GM12878 (cell line): Measurements from ENCODE around the gene ZYG11A. TPM values are rescaled to one million over a fixed set of nuclear protein-coding genes. Genes with fewer than 3 reads are reported as not detected.

Experiments used
- ATAC-seq: fragments of 200-7000 bp; cut with Tn5 transposase; 3 replicates; pipeline ENCODE4 v1.9.1; 2020; ENCODE audit warnings: mild to moderate bottlenecking, moderate library complexity
- BruUV-seq: library from RNA; stranded (reverse); fragments of 400-500 nt; replicated peaks from 2 replicates; lab custom pipeline; 2021; lab: Mats Ljungman, UMichigan
- CTCF ChIA-PET: fragments of 300-600 bp; sonication (Branson Sonifier 250); formaldehyde crosslinking; extraction: SDS; loops from one replicate; lab custom pipeline; 2021; ENCODE audit warnings: inconsistent platforms; lab: Yijun Ruan, JAX
- POLR2A ChIA-PET: fragments of 350-600 bp; formaldehyde crosslinking; extraction: SDS; loops from one replicate; lab custom pipeline; 2021; ENCODE audit warnings: inconsistent platforms; lab: Charles Lee
- RAD21 ChIA-PET: fragments of 300-600 bp; sonication (Branson Sonifier 250); formaldehyde crosslinking; loops from one replicate; lab custom pipeline; 2023; ENCODE audit warnings: antibody characterized with exemption; ENCODE audit not compliant: unreplicated experiment; lab: Charles Lee
- SMC1A ChIA-PET: fragments of 300-600 bp; sonication (Branson Sonifier 250); formaldehyde crosslinking; loops from one replicate; lab custom pipeline; 2023; ENCODE audit not compliant: unreplicated experiment, uncharacterized antibody; lab: Charles Lee
- DNase-seq: peaks from one replicate; pipeline ENCODE4 v3.0.0-alpha.2; 2011; ENCODE audit warnings: low read depth, low spot score
- FAIRE-seq: peaks from 3 replicates; lab custom pipeline; 2011; peaks lifted over from hg19 to GRCh38; lab: Jason Lieb, UNC
- H2AFZ ChIP-seq: 2 replicates; pipeline ENCODE4 v1.6.0; 2011; ENCODE audit warnings: low read depth, low read length, control low read depth; ENCODE audit not compliant: control insufficient read depth
- H3K27ac ChIP-seq: 2 replicates; pipeline ENCODE4 v1.5.1; 2011; ENCODE audit warnings: control low read depth; ENCODE audit not compliant: control insufficient read depth, insufficient read depth
- H3K27me3 ChIP-seq, 2 experiments: replicated peaks in 1 of 2; 2 replicates each; pipeline versions ENCODE4 v1.6.0 to v1.6.1; 2011; ENCODE audit warnings: low read length in 1 of 2; ENCODE audit not compliant: control insufficient read depth in 2 of 2, insufficient read depth in 2 of 2
- H3K36me3 ChIP-seq, 2 experiments: 2 replicates each; pipeline ENCODE4 v1.5.1; 2011; ENCODE audit warnings: low read length in 1 of 2; ENCODE audit not compliant: control insufficient read depth in 2 of 2, insufficient read depth in 2 of 2
- H3K4me1 ChIP-seq: 2 replicates; pipeline ENCODE4 v1.6.1; 2011; ENCODE audit warnings: mild to moderate bottlenecking, low read length, moderate library complexity, mixed read lengths; ENCODE audit not compliant: control insufficient read depth, insufficient read depth
- H3K4me2 ChIP-seq: 2 replicates; pipeline ENCODE4 v1.6.0; 2011; ENCODE audit warnings: control low read depth; ENCODE audit not compliant: control insufficient read depth, insufficient read depth
- H3K4me3 ChIP-seq: fragments of 200-600 bp; sonication (generic); 2 replicates; pipeline ENCODE4 v1.5.1; 2016
- H3K79me2 ChIP-seq: 2 replicates; pipeline ENCODE4 v1.6.0; 2011; ENCODE audit warnings: low read length; ENCODE audit not compliant: control insufficient read depth, insufficient read depth
- H3K9ac ChIP-seq: 2 replicates; pipeline ENCODE4 v1.8.0; 2011; ENCODE audit warnings: low read length, control low read depth, mixed read lengths; ENCODE audit not compliant: control insufficient read depth, insufficient read depth
- H3K9me3 ChIP-seq: replicated peaks from 3 replicates; pipeline ENCODE4 v1.5.1; 2011; ENCODE audit warnings: mild to moderate bottlenecking, low read length; ENCODE audit not compliant: control insufficient read depth, insufficient read depth
- H4K20me1 ChIP-seq: 2 replicates; pipeline ENCODE4 v1.6.0; 2011; ENCODE audit not compliant: control insufficient read depth, insufficient read depth
- BACH1 ChIP-seq: fragments of 450-650 bp; IDR thresholded peaks from 2 replicates; pipeline ENCODE4 v1.6.1; 2017; ENCODE audit warnings: mild to moderate bottlenecking, borderline replicate concordance
- BHLHE40 ChIP-seq, 2 experiments: fragments of 450-650 bp in 1 of 2; IDR thresholded peaks; 2 replicates each; pipeline ENCODE4 v1.6.1; 2011 to 2017; ENCODE audit warnings: low read depth in 2 of 2, borderline replicate concordance in 1 of 2, improper control_type of control experiment in 1 of 2, low read length in 1 of 2, mild to moderate bottlenecking in 1 of 2
- BRCA1 ChIP-seq: IDR thresholded peaks from 2 replicates; pipeline ENCODE4 v1.6.1; 2011; ENCODE audit warnings: low read depth, low read length, improper control_type of control experiment
- MYB ChIP-seq: fragments of 150-350 bp; IDR thresholded peaks from 2 replicates; pipeline ENCODE4 v1.6.1; 2014; ENCODE audit warnings: mild to moderate bottlenecking, low read depth, low read length, borderline replicate concordance
- POLR2AphosphoS2 ChIP-seq: IDR thresholded peaks from 2 replicates; pipeline ENCODE4 v1.6.1; 2011; ENCODE audit warnings: low read depth, mild to moderate bottlenecking, low read length, improper control_type of control experiment, moderate library complexity
- SIX5 ChIP-seq: IDR thresholded peaks from 2 replicates; pipeline ENCODE4 v1.6.1; 2011; ENCODE audit warnings: mild to moderate bottlenecking, low read depth, low read length, moderate library complexity; ENCODE audit not compliant: severe bottlenecking
- SPI1 ChIP-seq: IDR thresholded peaks from 2 replicates; pipeline ENCODE4 v1.6.1; 2011; ENCODE audit warnings: low read depth, mild to moderate bottlenecking, low read length, moderate library complexity, borderline replicate concordance; ENCODE audit not compliant: insufficient read depth
- STAT3 ChIP-seq: IDR thresholded peaks from 2 replicates; pipeline ENCODE4 v1.6.1; 2011; ENCODE audit warnings: low read depth, low read length, improper control_type of control experiment
- WGBS: methylation state at CpG from one replicate; pipeline ENCODE4 v1.1.6; 2016; ENCODE audit warnings: low lambda C conversion rate; ENCODE audit not compliant: insufficient replicate concordance, insufficient coverage; ENCODE audit errors: missing lambda C conversion rate; 5-methylcytosine and 5-hydroxymethylcytosine counted together
- in situ Hi-C: fragments of 300-500 bp; cut with MboI; formaldehyde crosslinking; loops from 9 replicates; pipeline ENCODE4 v1.14.3; 2018; ENCODE audit warnings: mixed read lengths
- intact Hi-C: fragments of 100-400 bp; cut with micrococcal nuclease; formaldehyde crosslinking; loops from one replicate; pipeline ENCODE4 v1.14.2; 2022; ENCODE audit not compliant: unreplicated experiment
- polyA plus RNA-seq, 11 experiments: library from polyadenylated mRNA; depleted of rRNA in 4 of 11; unstranded in 6 of 11; stranded (reverse) in 5 of 11; fragments of >200 nt; fragmentation: Nextera tagmentation in 4 of 11; fragmentation: Illumina TruSeq in 1 of 11; extraction: Ambion mirVana in 4 of 11; extraction: Trizol in 1 of 11; gene quantifications; 1 replicate in 1 of 11; 2 replicates in 10 of 11; pipeline versions ENCODE4 v1.2.1 to v1.2.3, GENCODE V29; 2011 to 2016; ENCODE audit warnings: inconsistent platforms in 2 of 11, missing spikeins in 2 of 11, low read depth in 1 of 11
- total RNA-seq, 4 experiments: library from RNA; depleted of rRNA in 3 of 4; stranded (reverse); fragments of >200 nt in 3 of 4; fragmentation: Illumina TruSeq in 1 of 4; extraction: Trizol in 1 of 4; gene quantifications; 2 replicates each; pipeline versions ENCODE4 v1.2.1 to v1.2.3, GENCODE V29; 2013 to 2021
- TF ChIP-seq, protein P1 (sequence below), 3 experiments: IDR thresholded peaks in 2 of 3; conservative IDR thresholded peaks in 1 of 3; 2 replicates each; pipeline ENCODE4 v1.5.1; 2011; ENCODE audit warnings: low read depth in 3 of 3, low read length in 3 of 3, mild to moderate bottlenecking in 3 of 3, control low read depth in 2 of 3, moderate library complexity in 2 of 3, inconsistent platforms in 1 of 3, mixed read lengths in 1 of 3; ENCODE audit not compliant: control insufficient read depth in 2 of 3, insufficient read depth in 1 of 3; ENCODE audit errors: extremely low read depth in 1 of 3
- TF ChIP-seq, protein P2 (sequence below): IDR thresholded peaks from 2 replicates; pipeline ENCODE4 v1.6.1; 2012; ENCODE audit warnings: low read depth, low read length, improper control_type of control experiment
- TF ChIP-seq, protein P3 (sequence below): IDR thresholded peaks from 2 replicates; pipeline ENCODE4 v1.6.1; 2011; ENCODE audit warnings: borderline replicate concordance, low read depth, mild to moderate bottlenecking, moderate library complexity, low read length; ENCODE audit not compliant: insufficient read depth, poor library complexity, severe bottlenecking
- TF ChIP-seq, protein P4 (sequence below): IDR thresholded peaks from 2 replicates; pipeline ENCODE4 v1.6.1; 2012; ENCODE audit warnings: low read depth, low read length, improper control_type of control experiment

Gene ZYG11A
- total and polyA plus RNA-seq, 10 of the 15 experiments (the other 5 are each of a cell fraction or from before 2014, with no cell fraction given): 0.22 to 6.4 (median 0.68) TPM

DNA sequence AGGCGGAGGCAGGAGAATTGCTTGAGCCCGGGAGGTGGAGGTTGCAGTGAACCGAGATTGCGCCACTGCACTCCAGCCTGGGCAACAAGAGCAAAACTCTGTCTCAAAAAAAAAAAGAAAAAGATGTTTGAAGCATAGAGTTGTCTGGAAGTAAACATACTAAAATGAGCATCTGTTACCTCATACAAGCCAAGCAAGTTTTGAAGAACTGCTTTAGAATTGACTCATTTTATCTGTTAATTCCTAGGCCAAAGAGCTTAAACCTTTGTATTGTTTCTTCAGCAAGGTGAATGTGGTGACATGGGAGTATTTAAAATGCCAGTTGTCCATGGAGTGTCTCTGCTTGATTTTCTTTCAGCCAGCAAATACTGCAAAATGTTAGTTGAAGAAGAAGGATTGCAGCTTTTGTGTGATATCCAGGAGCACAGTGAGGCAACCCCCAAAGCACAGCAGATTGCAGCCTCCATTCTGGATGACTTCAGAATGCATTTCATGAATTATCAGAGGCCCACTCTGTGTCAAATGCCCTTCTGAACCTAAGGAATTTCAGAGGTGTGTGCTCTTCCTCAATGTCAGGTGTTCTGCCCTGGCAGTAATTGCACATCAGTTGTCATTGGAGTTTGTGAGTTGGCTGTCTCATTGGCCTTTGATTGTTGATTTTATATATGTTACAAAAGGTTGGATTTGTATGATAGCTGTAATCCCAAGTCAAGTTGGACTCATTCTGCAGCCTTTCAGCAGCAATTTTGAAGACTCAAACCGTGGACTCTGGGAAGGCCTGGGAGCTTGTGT is 50.1 kb downstream of the ZYG11A start (continued):
- TF ChIP-seq, protein P1, sequence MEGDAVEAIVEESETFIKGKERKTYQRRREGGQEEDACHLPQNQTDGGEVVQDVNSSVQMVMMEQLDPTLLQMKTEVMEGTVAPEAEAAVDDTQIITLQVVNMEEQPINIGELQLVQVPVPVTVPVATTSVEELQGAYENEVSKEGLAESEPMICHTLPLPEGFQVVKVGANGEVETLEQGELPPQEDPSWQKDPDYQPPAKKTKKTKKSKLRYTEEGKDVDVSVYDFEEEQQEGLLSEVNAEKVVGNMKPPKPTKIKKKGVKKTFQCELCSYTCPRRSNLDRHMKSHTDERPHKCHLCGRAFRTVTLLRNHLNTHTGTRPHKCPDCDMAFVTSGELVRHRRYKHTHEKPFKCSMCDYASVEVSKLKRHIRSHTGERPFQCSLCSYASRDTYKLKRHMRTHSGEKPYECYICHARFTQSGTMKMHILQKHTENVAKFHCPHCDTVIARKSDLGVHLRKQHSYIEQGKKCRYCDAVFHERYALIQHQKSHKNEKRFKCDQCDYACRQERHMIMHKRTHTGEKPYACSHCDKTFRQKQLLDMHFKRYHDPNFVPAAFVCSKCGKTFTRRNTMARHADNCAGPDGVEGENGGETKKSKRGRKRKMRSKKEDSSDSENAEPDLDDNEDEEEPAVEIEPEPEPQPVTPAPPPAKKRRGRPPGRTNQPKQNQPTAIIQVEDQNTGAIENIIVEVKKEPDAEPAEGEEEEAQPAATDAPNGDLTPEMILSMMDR (IDR thresholded peaks at IDR 0.05 in 2 of 3, conservative IDR thresholded peaks at IDR 0.05 in 1 of 3; ENCODE audit: control insufficient read depth in 2 of 3, extremely low read depth in 1 of 3, insufficient read depth in 1 of 3, low read depth in 3 of 3, low read length in 3 of 3): no peak
- TF ChIP-seq, protein P2, sequence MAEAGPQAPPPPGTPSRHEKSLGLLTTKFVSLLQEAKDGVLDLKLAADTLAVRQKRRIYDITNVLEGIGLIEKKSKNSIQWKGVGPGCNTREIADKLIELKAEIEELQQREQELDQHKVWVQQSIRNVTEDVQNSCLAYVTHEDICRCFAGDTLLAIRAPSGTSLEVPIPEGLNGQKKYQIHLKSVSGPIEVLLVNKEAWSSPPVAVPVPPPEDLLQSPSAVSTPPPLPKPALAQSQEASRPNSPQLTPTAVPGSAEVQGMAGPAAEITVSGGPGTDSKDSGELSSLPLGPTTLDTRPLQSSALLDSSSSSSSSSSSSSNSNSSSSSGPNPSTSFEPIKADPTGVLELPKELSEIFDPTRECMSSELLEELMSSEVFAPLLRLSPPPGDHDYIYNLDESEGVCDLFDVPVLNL: no peak
- no peak for TF ChIP-seq POLR2AphosphoS2
- TF ChIP-seq, protein P3, sequence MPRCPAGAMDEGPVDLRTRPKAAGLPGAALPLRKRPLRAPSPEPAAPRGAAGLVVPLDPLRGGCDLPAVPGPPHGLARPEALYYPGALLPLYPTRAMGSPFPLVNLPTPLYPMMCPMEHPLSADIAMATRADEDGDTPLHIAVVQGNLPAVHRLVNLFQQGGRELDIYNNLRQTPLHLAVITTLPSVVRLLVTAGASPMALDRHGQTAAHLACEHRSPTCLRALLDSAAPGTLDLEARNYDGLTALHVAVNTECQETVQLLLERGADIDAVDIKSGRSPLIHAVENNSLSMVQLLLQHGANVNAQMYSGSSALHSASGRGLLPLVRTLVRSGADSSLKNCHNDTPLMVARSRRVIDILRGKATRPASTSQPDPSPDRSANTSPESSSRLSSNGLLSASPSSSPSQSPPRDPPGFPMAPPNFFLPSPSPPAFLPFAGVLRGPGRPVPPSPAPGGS: no peak

DNA sequence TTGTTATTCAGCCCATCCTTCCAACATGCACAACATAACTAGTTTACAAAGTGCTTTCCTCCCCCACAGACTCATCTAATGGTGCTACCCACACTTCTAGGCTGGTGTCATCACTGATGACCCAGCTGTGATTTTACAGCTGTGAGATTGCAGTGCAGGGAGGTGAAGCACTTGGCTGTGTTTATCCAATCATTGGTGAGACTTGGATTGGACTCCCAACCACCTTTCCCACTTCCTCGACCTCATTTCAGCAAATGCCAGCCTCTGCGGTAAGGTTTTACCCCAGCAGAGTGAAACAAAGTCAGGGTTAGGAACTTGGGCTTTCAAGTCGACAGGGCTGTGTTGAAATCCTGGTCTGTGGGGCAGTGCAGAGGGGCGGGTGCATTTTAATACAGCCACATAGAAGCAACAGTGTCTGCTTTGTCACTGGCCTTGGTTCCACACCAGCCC is 56.9 kb downstream of the ZYG11A start:
- Histone ChIP-seq H3K27ac (no peak overlapping the region), H3K9ac (no peak overlapping the region), H3K36me3 (peaks cover 3 to 5% of the 10 kb centered on the region in 2 experiments; a peak in 3 of 4 replicates), H3K9me3 (no peaks in the 10 kb centered on the region), H3K79me2 (no peaks in the 10 kb centered on the region), H2AFZ (no peak overlapping the region), H3K4me2 (no peak overlapping the region), H3K4me3 (no peak overlapping the region), H3K27me3 (no peaks in the 10 kb centered on the region), H4K20me1 (no peaks in the 10 kb centered on the region), H3K4me1 (no peaks in the 10 kb centered on the region)
- ChIA-PET CTCF (interaction anchor here (0.6 kb wide), 1 partner anchor 260 kb away, joined by 4 read pairs; no protein-coding TSS in a partner anchor), SMC1A (no interaction called here), RAD21 (interaction anchor here (0.6 kb wide), 1 partner anchor 32 kb away, joined by 4 read pairs; no protein-coding TSS in a partner anchor), POLR2A (no interaction called here)
- FAIRE-seq (no peak), DNase-seq (no peak), ATAC-seq (no peak)
- in situ Hi-C loops: no loop called here
- intact Hi-C loops: no loop called here
- WGBS: 80% methylated on average over 4 of the region's 4 CpGs
- BruUV-seq: no TSS peak
- no peak for TF ChIP-seq BRCA1
- no peak for TF ChIP-seq MYB
- TF ChIP-seq BACH1: no peak
- TF ChIP-seq SPI1: no peak
- no peak for TF ChIP-seq BHLHE40 (IDR thresholded peaks at IDR 0.05; ENCODE audit: borderline replicate concordance in 1 of 2, low read depth in 2 of 2, low read length in 1 of 2)
- TF ChIP-seq SIX5: no peak
- TF ChIP-seq STAT3: no peak
- TF ChIP-seq, protein P4, sequence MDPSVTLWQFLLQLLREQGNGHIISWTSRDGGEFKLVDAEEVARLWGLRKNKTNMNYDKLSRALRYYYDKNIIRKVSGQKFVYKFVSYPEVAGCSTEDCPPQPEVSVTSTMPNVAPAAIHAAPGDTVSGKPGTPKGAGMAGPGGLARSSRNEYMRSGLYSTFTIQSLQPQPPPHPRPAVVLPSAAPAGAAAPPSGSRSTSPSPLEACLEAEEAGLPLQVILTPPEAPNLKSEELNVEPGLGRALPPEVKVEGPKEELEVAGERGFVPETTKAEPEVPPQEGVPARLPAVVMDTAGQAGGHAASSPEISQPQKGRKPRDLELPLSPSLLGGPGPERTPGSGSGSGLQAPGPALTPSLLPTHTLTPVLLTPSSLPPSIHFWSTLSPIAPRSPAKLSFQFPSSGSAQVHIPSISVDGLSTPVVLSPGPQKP: no peak
